Caco-2 (cell line): ENCODE data around the gene LLCFC1. TPM values are rescaled to one million over a fixed set of nuclear protein-coding genes. Genes with fewer than 3 reads are reported as not detected.

Experiments used
- BruUV-seq: library from RNA; stranded (reverse); fragments of 400-500 nt; replicated peaks from 2 replicates; lab custom pipeline; 2021; lab: Mats Ljungman, UMichigan
- CTCF ChIA-PET: fragments of 300-600 bp; sonication (Branson Sonifier 250); formaldehyde crosslinking; loops from one replicate; lab custom pipeline; 2022; ENCODE audit warnings: antibody characterized with exemption; lab: Charles Lee
- POLR2A ChIA-PET: fragments of 300-600 bp; sonication (Branson Sonifier 250); formaldehyde crosslinking; loops from one replicate; lab custom pipeline; 2022; ENCODE audit warnings: antibody characterized with exemption; lab: Charles Lee
- DNase-seq, 2 experiments: peaks; one replicate each; pipeline versions ENCODE4 v3.0.0 to v3.0.0-alpha.2; 2020 to 2022
- H3K27me3 ChIP-seq: replicated peaks from 2 replicates; pipeline ENCODE4 v1.6.0; 2011; ENCODE audit warnings: low read length; ENCODE audit not compliant: control insufficient read depth, insufficient read depth
- H3K36me3 ChIP-seq: 2 replicates; pipeline ENCODE4 v1.5.1; 2011; ENCODE audit warnings: low read length; ENCODE audit not compliant: control insufficient read depth, insufficient read depth
- H3K4me1 ChIP-seq: fragments of 250-450 bp; sonication (Bioruptor Pico); 2 replicates; pipeline ENCODE4 v1.5.1; 2020; ENCODE audit warnings: mild to moderate bottlenecking
- H3K4me3 ChIP-seq: 2 replicates; pipeline ENCODE4 v1.5.1; 2011; ENCODE audit warnings: low read depth, mild to moderate bottlenecking, control low read depth, low read length
- H3K9me3 ChIP-seq: fragments of 250-450 bp; sonication (Bioruptor Pico); 2 replicates; pipeline ENCODE4 v1.5.1; 2020; ENCODE audit warnings: mild to moderate bottlenecking, moderate library complexity
- H3K27ac Mint-ChIP-seq: one replicate; pipeline ENCODE4 v1.8.0; 2022; ENCODE audit warnings: mixed read lengths; ENCODE audit not compliant: unreplicated experiment
- H3K27me3 Mint-ChIP-seq: one replicate; pipeline ENCODE4 v1.8.0; 2022; ENCODE audit warnings: mixed read lengths; ENCODE audit not compliant: insufficient read depth, unreplicated experiment
- H3K36me3 Mint-ChIP-seq: one replicate; pipeline ENCODE4 v1.8.0; 2022; ENCODE audit warnings: mild to moderate bottlenecking, mixed read lengths; ENCODE audit not compliant: insufficient read depth, unreplicated experiment
- H3K4me1 Mint-ChIP-seq: one replicate; pipeline ENCODE4 v1.8.0; 2022; ENCODE audit warnings: low read depth, mixed read lengths; ENCODE audit not compliant: unreplicated experiment
- H3K4me3 Mint-ChIP-seq: one replicate; pipeline ENCODE4 v1.8.0; 2022; ENCODE audit warnings: mild to moderate bottlenecking, moderate library complexity, mixed read lengths; ENCODE audit not compliant: unreplicated experiment
- H3K9me3 Mint-ChIP-seq: one replicate; pipeline ENCODE4 v1.8.0; 2022; ENCODE audit warnings: mixed read lengths; ENCODE audit not compliant: unreplicated experiment
- CTCF ChIP-seq, 2 experiments: fragments of 200-600 bp in 1 of 2; IDR thresholded peaks; 1 replicate in 1 of 2; 2 replicates in 1 of 2; pipeline versions ENCODE4 v1.5.1 to v1.8.0; 2011 to 2022; ENCODE audit warnings: antibody characterized with exemption in 1 of 2, control low read depth in 1 of 2, inconsistent platforms in 1 of 2, low read depth in 1 of 2, low read length in 1 of 2, mild to moderate bottlenecking in 1 of 2, moderate library complexity in 1 of 2; ENCODE audit not compliant: insufficient read depth in 1 of 2, severe bottlenecking in 1 of 2, unreplicated experiment in 1 of 2
- intact Hi-C: fragments of 100-400 bp; cut with micrococcal nuclease; formaldehyde crosslinking; loops from one replicate; pipeline ENCODE4 v1.10.0; 2022; ENCODE audit not compliant: unreplicated experiment
- total RNA-seq: library from RNA; stranded (reverse); gene quantifications from 2 replicates; pipeline ENCODE4 v1.2.3, GENCODE V29; 2022

LLCFC1 gene
- total RNA-seq, 1 experiment from 2014 or later, result not detected

DNA sequence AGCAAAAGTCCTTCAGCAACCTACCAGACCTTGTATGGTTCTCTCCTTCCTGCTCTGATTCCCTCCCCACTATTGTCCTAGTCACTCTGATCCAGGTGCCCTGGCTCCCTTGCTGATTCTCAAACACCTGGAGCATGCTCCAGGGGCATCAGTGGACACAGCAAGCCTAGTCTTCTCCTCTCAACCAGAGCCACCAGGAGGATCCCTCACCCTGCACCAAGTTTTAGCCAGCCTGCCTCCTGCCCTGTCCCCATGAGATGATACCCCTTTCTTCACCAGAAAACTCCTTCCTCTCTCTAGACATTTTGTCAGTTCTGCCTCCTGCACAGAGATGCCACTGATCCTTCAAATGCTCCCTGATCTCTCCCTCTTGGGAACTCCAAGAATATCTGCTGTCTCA lies 11.0 kb downstream of the LLCFC1 start:
- Histone ChIP-seq H3K9me3 (no peaks in the 10 kb centered on the region), H3K27me3 (no peaks in the 10 kb centered on the region), H3K4me3 (no peak overlapping the region), H3K4me1 (no peaks in the 10 kb centered on the region), H3K36me3 (no peaks in the 10 kb centered on the region)
- BruUV-seq, result no TSS peak
- H3K27me3 Mint-ChIP-seq, result peaks cover 3% of the 10 kb centered on the region
- no peak for TF ChIP-seq CTCF (IDR thresholded peaks at IDR 0.05; ENCODE audit: insufficient read depth in 1 of 2, low read depth in 1 of 2, low read length in 1 of 2, severe bottlenecking in 1 of 2, unreplicated experiment in 1 of 2)
- ChIA-PET CTCF (no interaction called here), POLR2A (no interaction called here)
- no peak for DNase-seq
- H3K9me3 Mint-ChIP-seq, result peaks cover 19% of the 10 kb centered on the region
- H3K27ac Mint-ChIP-seq, result no peak overlapping the region
- no peaks in the 10 kb centered on the region for H3K4me1 Mint-ChIP-seq
- no peak overlapping the region for H3K4me3 Mint-ChIP-seq
- intact Hi-C loops, result no loop called here
- no peaks in the 10 kb centered on the region for H3K36me3 Mint-ChIP-seq

- Histone ChIP-seq H3K9me3 (no peaks in the 10 kb centered on the region), H3K4me1 (peaks cover 36% of the 10 kb centered on the region), H3K4me3 (no peak overlapping the region), H3K27me3 (no peaks in the 10 kb centered on the region), H3K36me3 (no peaks in the 10 kb centered on the region)
- Mint-ChIP-seq H3K36me3 (no peaks in the 10 kb centered on the region), H3K9me3 (peaks cover 44% of the 10 kb centered on the region), H3K27me3 (no peaks in the 10 kb centered on the region), H3K27ac (no peak overlapping the region), H3K4me3 (no peak overlapping the region), H3K4me1 (peaks cover 41% of the 10 kb centered on the region)
- ChIA-PET POLR2A (no interaction called here), CTCF (no interaction called here)
- intact Hi-C loops, result loop anchor here (5.0 kb wide), 1 partner anchor 48 kb away; no protein-coding TSS in a partner anchor
- no peak for TF ChIP-seq CTCF (IDR thresholded peaks at IDR 0.05; ENCODE audit: insufficient read depth in 1 of 2, low read depth in 1 of 2, low read length in 1 of 2, severe bottlenecking in 1 of 2, unreplicated experiment in 1 of 2)
- no peak for DNase-seq
- BruUV-seq, result no TSS peak
These were observed 15.5 kb downstream of the LLCFC1 start for GRCh38 chr7:142954680-142955268.

DNA sequence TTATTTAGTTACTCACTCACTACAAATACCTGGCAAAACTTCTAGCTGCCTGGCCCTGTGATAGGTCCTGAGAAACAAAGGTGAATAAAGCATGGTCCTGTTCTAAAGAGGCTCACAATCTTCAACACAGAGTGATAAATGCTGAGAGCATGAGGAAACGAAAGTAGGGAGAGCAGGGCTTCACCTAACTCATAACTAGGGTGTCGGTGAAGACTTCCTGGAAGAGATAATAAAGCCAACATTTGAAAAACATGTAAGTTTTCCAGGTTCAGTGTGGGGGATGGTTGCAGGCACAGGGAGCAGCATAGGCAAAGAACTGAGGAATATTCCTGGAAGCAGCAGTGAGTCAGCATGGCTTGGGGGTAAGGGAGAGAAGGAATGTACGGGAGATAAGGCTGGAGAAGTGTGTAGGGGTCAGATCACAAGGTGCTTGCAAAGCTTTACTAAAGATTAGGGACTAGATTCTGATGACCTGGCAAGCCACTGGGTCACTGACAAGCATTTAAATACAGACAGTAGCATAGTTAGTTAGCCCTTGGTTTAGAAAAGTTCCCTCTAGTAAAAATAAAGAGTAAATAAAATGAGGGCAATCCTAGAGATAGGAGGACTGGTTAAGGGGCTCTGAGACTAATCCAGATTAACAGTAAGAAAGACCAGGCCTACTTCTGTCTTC lies 17.8 kb downstream of the LLCFC1 start:
- Mint-ChIP-seq H3K4me3 (peak overlapping the region; percentile 0), H3K36me3 (no peaks in the 10 kb centered on the region), H3K9me3 (peaks cover 53% of the 10 kb centered on the region), H3K4me1 (peaks cover 47% of the 10 kb centered on the region), H3K27ac (peak overlapping the region; percentile 79), H3K27me3 (peaks cover 6% of the 10 kb centered on the region)
- no peaks in the 10 kb centered on the region for H3K27me3 ChIP-seq
- no TSS peak for BruUV-seq
- H3K4me1 ChIP-seq, result peaks cover 36% of the 10 kb centered on the region
- H3K9me3 ChIP-seq, result no peaks in the 10 kb centered on the region
- no peaks in the 10 kb centered on the region for H3K36me3 ChIP-seq
- DNase-seq, result peak; percentile 80 to 91
- TF ChIP-seq CTCF (IDR thresholded peaks at IDR 0.05; ENCODE audit: insufficient read depth in 1 of 2, low read depth in 1 of 2, low read length in 1 of 2, severe bottlenecking in 1 of 2, unreplicated experiment in 1 of 2), result no peak
- intact Hi-C loops, result loop anchor here (1.0 to 5.0 kb wide), 5 partner anchors 44 to 102 kb away; partner anchors contain the start of gene EPHB6
- H3K4me3 ChIP-seq, result no peak overlapping the region
- ChIA-PET POLR2A (no interaction called here), CTCF (interaction anchor here (0.5 to 0.9 kb wide), 3 partner anchors 9 to 56 kb away, joined by 3 to 4 read pairs (median 3); no protein-coding TSS in a partner anchor)
